ENCODE results near the gene CCDC68. TPM values are rescaled to one million over a fixed set of nuclear protein-coding genes. Genes with fewer than 3 reads are reported as not detected.
A peak's percentile ranks its signal among the peaks of the same experiment; 100 is the strongest.

CCDC68 gene
- 2.2 and 2.9 TPM in 2 replicates for total RNA-seq
- long read RNA-seq, partial matches to known transcripts = 1 of 2 reads
- long read RNA-seq, other reads (novel, unspliced or antisense) = 1 of 2 reads

- no peak for TF ChIP-seq CTCF (IDR thresholded peaks at IDR 0.05; ENCODE audit: unreplicated experiment)
- no peaks in the 10 kb centered on the region for H3K36me3 Mint-ChIP-seq (ENCODE audit: insufficient read depth)
- peak within 1 kb of the TSS; percentile 62 for H3K4me3 Mint-ChIP-seq (ENCODE audit: low read depth)
- H3K27ac Mint-ChIP-seq = no peak within 1 kb of the TSS
- peaks cover 5% of the 10 kb centered on the region for H3K4me1 Mint-ChIP-seq (ENCODE audit: low read depth)
- H3K9me3 Mint-ChIP-seq (ENCODE audit: low read depth) = peaks cover 2% of the 10 kb centered on the region
- H3K27me3 Mint-ChIP-seq = no peaks in the 10 kb centered on the region
- no peak for DNase-seq (ENCODE audit: low spot score, unreplicated experiment)
Measured at GRCh38 chr18:54958704-54959625, at the start of gene CCDC68. CCDC68 (minus strand) TSS chr18:54959461; CDS start chr18:54942791, 16,670 bp downstream.

GRCh38 chr18:55007602-55008001 lies 48.3 kb upstream of the CCDC68 start:
- DNase-seq (ENCODE audit: low spot score, unreplicated experiment) = no peak
- Mint-ChIP-seq H3K9me3 (ENCODE audit: low read depth) (peaks cover 3% of the 10 kb centered on the region), H3K27me3 (no peaks in the 10 kb centered on the region), H3K36me3 (ENCODE audit: insufficient read depth) (no peaks in the 10 kb centered on the region), H3K4me1 (ENCODE audit: low read depth) (peaks cover 3% of the 10 kb centered on the region), H3K4me3 (ENCODE audit: low read depth) (no peak overlapping the region), H3K27ac (peak overlapping the region; percentile 12)
- no peak for TF ChIP-seq CTCF (IDR thresholded peaks at IDR 0.05; ENCODE audit: unreplicated experiment)

- H3K4me3 Mint-ChIP-seq (ENCODE audit: low read depth) = no peak overlapping the region
- TF ChIP-seq CTCF (IDR thresholded peaks at IDR 0.05; ENCODE audit: unreplicated experiment) = no peak
- no peaks in the 10 kb centered on the region for H3K27me3 Mint-ChIP-seq
- peaks cover 3% of the 10 kb centered on the region for H3K9me3 Mint-ChIP-seq (ENCODE audit: low read depth)
- peaks cover 18% of the 10 kb centered on the region for H3K4me1 Mint-ChIP-seq (ENCODE audit: low read depth)
- no peaks in the 10 kb centered on the region for H3K36me3 Mint-ChIP-seq (ENCODE audit: insufficient read depth)
- H3K27ac Mint-ChIP-seq = no peak overlapping the region
- DNase-seq (ENCODE audit: low spot score, unreplicated experiment) = no peak
Measured at GRCh38 chr18:55003695-55004094, 44.4 kb upstream of the CCDC68 start.

GRCh38 chr18:55002261-55002660 lies 43.0 kb upstream of the CCDC68 start:
- peaks cover 3% of the 10 kb centered on the region for H3K9me3 Mint-ChIP-seq (ENCODE audit: low read depth)
- TF ChIP-seq CTCF (IDR thresholded peaks at IDR 0.05; ENCODE audit: unreplicated experiment) = no peak
- peaks cover 17% of the 10 kb centered on the region for H3K4me1 Mint-ChIP-seq (ENCODE audit: low read depth)
- no peak overlapping the region for H3K4me3 Mint-ChIP-seq (ENCODE audit: low read depth)
- DNase-seq (ENCODE audit: low spot score, unreplicated experiment) = no peak
- peak overlapping the region; percentile 95 for H3K27ac Mint-ChIP-seq
- no peaks in the 10 kb centered on the region for H3K27me3 Mint-ChIP-seq
- H3K36me3 Mint-ChIP-seq (ENCODE audit: insufficient read depth) = no peaks in the 10 kb centered on the region

- Mint-ChIP-seq H3K4me3 (ENCODE audit: low read depth) (peak overlapping the region; percentile 37), H3K27me3 (no peaks in the 10 kb centered on the region), H3K4me1 (ENCODE audit: low read depth) (peaks cover 17% of the 10 kb centered on the region), H3K36me3 (ENCODE audit: insufficient read depth) (no peaks in the 10 kb centered on the region), H3K27ac (peak overlapping the region; percentile 95), H3K9me3 (ENCODE audit: low read depth) (peaks cover 1% of the 10 kb centered on the region)
- no peak for DNase-seq (ENCODE audit: low spot score, unreplicated experiment)
- no peak for TF ChIP-seq CTCF (IDR thresholded peaks at IDR 0.05; ENCODE audit: unreplicated experiment)
Measured at GRCh38 chr18:55001394-55002024, 42.2 kb upstream of the CCDC68 start.

Data from progenitor cell of endocrine pancreas (in vitro differentiated cells).